AG09319 (cell line): ENCODE measurements around the gene NDST1.

Experiments used
- DNase-seq: peaks from one replicate; pipeline ENCODE4 v3.0.0-alpha.2; 2010; ENCODE audit warnings: low read depth; ENCODE audit errors: extremely low read depth
- CTCF ChIP-seq: IDR thresholded peaks from 2 replicates; pipeline ENCODE4 v1.5.1; 2011; ENCODE audit warnings: low read depth, mild to moderate bottlenecking, inconsistent platforms, low read length, moderate library complexity

NDST1 gene

GRCh38 chr5:150490296-150490669 is 17.6 kb upstream of the NDST1 start:
- TF ChIP-seq CTCF, result no peak
- DNase-seq, result no peak

GRCh38 chr5:150490754-150491153 is 17.2 kb upstream of the NDST1 start:
- no peak for DNase-seq
- no peak for TF ChIP-seq CTCF

GRCh38 chr5:150491876-150492275 is 16.1 kb upstream of the NDST1 start:
- no peak for TF ChIP-seq CTCF
- no peak for DNase-seq

- no peak for DNase-seq
- no peak for TF ChIP-seq CTCF
Observed at GRCh38 chr5:150492621-150493020, 15.3 kb upstream of the NDST1 start.

GRCh38 chr5:150496098-150496497 is 11.8 kb upstream of the NDST1 start:
- no peak for DNase-seq
- no peak for TF ChIP-seq CTCF

- no peak for TF ChIP-seq CTCF
- no peak for DNase-seq
Observed at GRCh38 chr5:150496534-150496933, 11.4 kb upstream of the NDST1 start.

GRCh38 chr5:150497274-150497988 is 10.5 kb upstream of the NDST1 start:
- TF ChIP-seq CTCF, result no peak; the same call in 1 of the 2 replicates
- DNase-seq, result no peak
